ENCODE results near the gene SCARB1. TPM values are rescaled to one million over a fixed set of nuclear protein-coding genes. Genes with fewer than 3 reads are reported as not detected.
A peak's percentile ranks its signal among the peaks of the same experiment; 100 is the strongest.

Gene SCARB1
- total RNA-seq, 1 experiment from 2014 or later, result 359 TPM

DNA sequence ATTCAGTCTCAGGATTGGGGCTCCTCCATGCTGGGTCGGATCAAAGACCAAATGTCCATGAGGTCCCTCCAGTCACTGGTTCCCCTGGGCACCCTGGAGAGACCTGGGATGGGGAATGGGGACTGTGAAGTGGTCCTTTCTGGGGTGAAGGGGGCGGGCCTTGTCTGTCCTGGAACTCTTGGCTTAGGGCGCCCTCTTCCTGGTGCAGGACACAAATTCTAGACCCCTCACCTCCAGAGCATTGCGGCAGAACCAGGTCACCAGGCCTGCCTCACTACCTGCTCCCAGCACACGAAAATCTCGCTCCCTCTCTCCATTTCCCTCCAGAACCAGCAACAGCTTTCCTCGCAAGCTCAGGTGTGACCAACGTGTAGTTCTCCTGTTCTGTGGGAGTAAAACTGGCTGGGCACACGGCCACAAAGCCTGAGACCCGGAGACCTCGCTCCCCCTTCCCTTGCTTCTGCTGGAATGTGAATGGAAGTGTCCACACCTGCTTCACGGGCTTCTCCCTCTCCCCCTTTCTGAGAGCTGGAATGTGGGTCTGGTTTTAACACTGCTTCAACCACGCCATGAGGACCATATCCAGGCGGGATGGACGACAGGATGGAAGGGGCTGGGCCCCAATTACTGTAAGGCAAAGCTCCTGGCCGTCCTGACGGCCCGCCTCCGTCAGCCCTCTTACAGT lies 112.7 kb downstream of the SCARB1 start:
- no peaks in the 10 kb centered on the region for H3K9me3 ChIP-seq (ENCODE audit: control insufficient read depth, insufficient read depth, low read depth, low read length)

GRCh38 chr12:124750149-124750656 lies 113.5 kb downstream of the SCARB1 start:
- ATAC-seq, result no peak
- DNase-seq (ENCODE audit: low read depth, low spot score), result no peak
- H3K27ac ChIP-seq (ENCODE audit: low read length), result peak overlapping the region; percentile 74
- no peaks in the 10 kb centered on the region for H3K36me3 ChIP-seq (ENCODE audit: control insufficient read depth, insufficient read depth, low read length)
- in situ Hi-C loops (cut with HindIII; ENCODE audit: low pct_unique_long_range_greater_than_20kb, low sequenced_read_pairs), result no loop called here
- intact Hi-C loops (cut with micrococcal nuclease; ENCODE audit: unreplicated experiment), result no loop called here
- peaks cover 59% of the 10 kb centered on the region for H3K4me1 ChIP-seq (ENCODE audit: control insufficient read depth, insufficient read depth, low read length)
- POLR2A ChIA-PET, result no interaction called here
- no peaks in the 10 kb centered on the region for H3K27me3 ChIP-seq (ENCODE audit: control insufficient read depth, insufficient read depth, low read length)
- CTCF ChIA-PET, result interaction anchor here (0.6 to 0.7 kb wide), 2 partner anchors 95 to 232 kb away, joined by 3 read pairs; no protein-coding TSS in a partner anchor
- TF ChIP-seq REST (IDR thresholded peaks at IDR 0.05; ENCODE audit: insufficient read depth in 1 of 2, low read depth in 2 of 2, low read length in 1 of 2), result no peak
- TF ChIP-seq, protein P1, sequence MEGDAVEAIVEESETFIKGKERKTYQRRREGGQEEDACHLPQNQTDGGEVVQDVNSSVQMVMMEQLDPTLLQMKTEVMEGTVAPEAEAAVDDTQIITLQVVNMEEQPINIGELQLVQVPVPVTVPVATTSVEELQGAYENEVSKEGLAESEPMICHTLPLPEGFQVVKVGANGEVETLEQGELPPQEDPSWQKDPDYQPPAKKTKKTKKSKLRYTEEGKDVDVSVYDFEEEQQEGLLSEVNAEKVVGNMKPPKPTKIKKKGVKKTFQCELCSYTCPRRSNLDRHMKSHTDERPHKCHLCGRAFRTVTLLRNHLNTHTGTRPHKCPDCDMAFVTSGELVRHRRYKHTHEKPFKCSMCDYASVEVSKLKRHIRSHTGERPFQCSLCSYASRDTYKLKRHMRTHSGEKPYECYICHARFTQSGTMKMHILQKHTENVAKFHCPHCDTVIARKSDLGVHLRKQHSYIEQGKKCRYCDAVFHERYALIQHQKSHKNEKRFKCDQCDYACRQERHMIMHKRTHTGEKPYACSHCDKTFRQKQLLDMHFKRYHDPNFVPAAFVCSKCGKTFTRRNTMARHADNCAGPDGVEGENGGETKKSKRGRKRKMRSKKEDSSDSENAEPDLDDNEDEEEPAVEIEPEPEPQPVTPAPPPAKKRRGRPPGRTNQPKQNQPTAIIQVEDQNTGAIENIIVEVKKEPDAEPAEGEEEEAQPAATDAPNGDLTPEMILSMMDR (IDR thresholded peaks at IDR 0.05), result no peak
- BruUV-seq (replicated peaks), result no TSS peak
- no peak overlapping the region for H3K4me3 ChIP-seq (ENCODE audit: low read depth in 2 of 2, low read length in 2 of 2)
- no peaks in the 10 kb centered on the region for H3K9me3 ChIP-seq (ENCODE audit: control insufficient read depth, insufficient read depth, low read depth, low read length)

More for the DNA sequence above, 112.7 kb downstream of the SCARB1 start:
- no peaks in the 10 kb centered on the region for H3K36me3 ChIP-seq (ENCODE audit: control insufficient read depth, insufficient read depth, low read length)
- no peak overlapping the region for H3K4me3 ChIP-seq (ENCODE audit: low read depth in 2 of 2, low read length in 2 of 2)
- no peaks in the 10 kb centered on the region for H3K27me3 ChIP-seq (ENCODE audit: control insufficient read depth, insufficient read depth, low read length)
- peak overlapping the region; percentile 74 for H3K27ac ChIP-seq (ENCODE audit: low read length)
- no TSS peak for BruUV-seq (replicated peaks)
- ATAC-seq (0 out of 2 replicates have a peak, but pooled peaks have one; percentile 27), DNase-seq (ENCODE audit: low read depth, low spot score) (no peak)
- peaks cover 61% of the 10 kb centered on the region for H3K4me1 ChIP-seq (ENCODE audit: control insufficient read depth, insufficient read depth, low read length)
- intact Hi-C loops (cut with micrococcal nuclease; ENCODE audit: unreplicated experiment) (no loop called here), in situ Hi-C loops (cut with HindIII; ENCODE audit: low pct_unique_long_range_greater_than_20kb, low sequenced_read_pairs) (no loop called here)
- CTCF ChIA-PET, result interaction anchor here (0.5 to 0.7 kb wide), 3 partner anchors 82 to 96 kb away, joined by 3 to 4 read pairs (median 3); no protein-coding TSS in a partner anchor
- POLR2A ChIA-PET, result no interaction called here
- TF ChIP-seq TCF7L2 (IDR thresholded peaks at IDR 0.05; ENCODE audit: low read depth, low read length) (no peak), POLR2AphosphoS5 (IDR thresholded peaks at IDR 0.05; ENCODE audit: low read depth, low read length) (no peak), SIN3A (IDR thresholded peaks at IDR 0.05; ENCODE audit: borderline replicate concordance, insufficient read depth, low read depth, low read length) (no peak), REST (IDR thresholded peaks at IDR 0.05; ENCODE audit: insufficient read depth in 1 of 2, low read depth in 2 of 2, low read length in 1 of 2) (no peak)
- TF ChIP-seq, protein P1 (IDR thresholded peaks at IDR 0.05), result no peak

All from Panc1 (cell line).